ENCODE results near the gene SNX24. TPM values are rescaled to one million over a fixed set of nuclear protein-coding genes. Genes with fewer than 3 reads are reported as not detected.

Gene SNX24
- total RNA-seq, 1 experiment from 2014 or later = 10.8 TPM

DNA sequence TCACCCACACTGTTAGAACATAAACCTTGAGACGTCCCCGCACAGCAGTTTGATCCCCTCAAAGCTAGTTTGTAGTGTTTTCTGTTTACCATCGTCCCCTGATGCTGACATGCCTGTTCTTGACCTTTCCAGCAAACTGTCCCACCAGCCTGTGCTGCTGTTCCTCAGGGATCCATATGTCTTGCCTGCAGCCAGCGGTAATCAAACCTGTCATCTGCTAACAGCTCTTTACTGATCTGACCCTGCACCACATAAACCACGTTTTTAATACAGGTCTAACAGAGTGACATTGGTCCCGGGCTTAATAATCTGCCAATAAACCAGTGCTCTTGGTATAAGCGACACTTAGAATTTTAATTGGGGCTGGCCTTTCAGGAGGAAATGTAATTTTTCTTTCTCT lies 156.4 kb downstream of the SNX24 start:
- Histone ChIP-seq H3K4me1 (ENCODE audit: control insufficient read depth in 1 of 2, insufficient read depth in 2 of 2, low read length in 2 of 2) (no peaks in the 10 kb centered on the region), H3K9me2 (ENCODE audit: insufficient read depth) (no peaks in the 10 kb centered on the region), H3K79me2 (ENCODE audit: insufficient read depth, low read length) (no peaks in the 10 kb centered on the region), H3K4me3 (replicated peaks in 1 of 2; ENCODE audit: low read depth in 1 of 2, low read length in 2 of 2) (no peak overlapping the region), H2AFZ (ENCODE audit: low read depth, low read length, poor library complexity, severe bottlenecking) (no peak overlapping the region), H3K27me3 (ENCODE audit: insufficient read depth, low read length) (no peaks in the 10 kb centered on the region), H4K20me1 (ENCODE audit: insufficient read depth) (no peaks in the 10 kb centered on the region), H3K27ac (ENCODE audit: low read depth, low read length) (no peak overlapping the region), H3K36me3 (ENCODE audit: control insufficient read depth in 1 of 2, insufficient read depth in 2 of 2, low read length in 2 of 2) (no peaks in the 10 kb centered on the region), H3K9me3 (ENCODE audit: control insufficient read depth in 1 of 2, insufficient read depth in 1 of 2, low read depth in 1 of 2, low read length in 2 of 2) (no peaks in the 10 kb centered on the region), H3K4me2 (ENCODE audit: low read length) (no peak overlapping the region), H3K9ac (ENCODE audit: low read length) (no peak overlapping the region)
- POLR2A ChIA-PET = no interaction called here
- DNase-seq (ENCODE audit: low read depth, low spot score) (no peak), ATAC-seq (no peak)
- RAD21 ChIA-PET (ENCODE audit: low non-redundant PET in 1 of 2, low total read pairs in 2 of 2, uncharacterized antibody in 2 of 2, unreplicated experiment in 2 of 2) = no interaction called here
- CTCF ChIA-PET = no interaction called here
- BruUV-seq (replicated peaks) = no TSS peak
- intact Hi-C loops (cut with micrococcal nuclease) = loop anchor here (5.0 to 10.0 kb wide), 2 partner anchors 300 to 613 kb away; no protein-coding TSS in a partner anchor
- TF ChIP-seq SIN3A (IDR thresholded peaks at IDR 0.05; ENCODE audit: low read depth) = no peak
- no peak for TF ChIP-seq ELF1 (IDR thresholded peaks at IDR 0.05; ENCODE audit: borderline replicate concordance, low read depth)
- TF ChIP-seq, protein P1, sequence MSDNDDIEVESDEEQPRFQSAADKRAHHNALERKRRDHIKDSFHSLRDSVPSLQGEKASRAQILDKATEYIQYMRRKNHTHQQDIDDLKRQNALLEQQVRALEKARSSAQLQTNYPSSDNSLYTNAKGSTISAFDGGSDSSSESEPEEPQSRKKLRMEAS (IDR thresholded peaks at IDR 0.05) = no peak
- TF ChIP-seq, protein P2, sequence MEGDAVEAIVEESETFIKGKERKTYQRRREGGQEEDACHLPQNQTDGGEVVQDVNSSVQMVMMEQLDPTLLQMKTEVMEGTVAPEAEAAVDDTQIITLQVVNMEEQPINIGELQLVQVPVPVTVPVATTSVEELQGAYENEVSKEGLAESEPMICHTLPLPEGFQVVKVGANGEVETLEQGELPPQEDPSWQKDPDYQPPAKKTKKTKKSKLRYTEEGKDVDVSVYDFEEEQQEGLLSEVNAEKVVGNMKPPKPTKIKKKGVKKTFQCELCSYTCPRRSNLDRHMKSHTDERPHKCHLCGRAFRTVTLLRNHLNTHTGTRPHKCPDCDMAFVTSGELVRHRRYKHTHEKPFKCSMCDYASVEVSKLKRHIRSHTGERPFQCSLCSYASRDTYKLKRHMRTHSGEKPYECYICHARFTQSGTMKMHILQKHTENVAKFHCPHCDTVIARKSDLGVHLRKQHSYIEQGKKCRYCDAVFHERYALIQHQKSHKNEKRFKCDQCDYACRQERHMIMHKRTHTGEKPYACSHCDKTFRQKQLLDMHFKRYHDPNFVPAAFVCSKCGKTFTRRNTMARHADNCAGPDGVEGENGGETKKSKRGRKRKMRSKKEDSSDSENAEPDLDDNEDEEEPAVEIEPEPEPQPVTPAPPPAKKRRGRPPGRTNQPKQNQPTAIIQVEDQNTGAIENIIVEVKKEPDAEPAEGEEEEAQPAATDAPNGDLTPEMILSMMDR (IDR thresholded peaks at IDR 0.05 in 2 of 3, conservative IDR thresholded peaks at IDR 0.05 in 1 of 3; ENCODE audit: borderline replicate concordance in 1 of 3, insufficient read depth in 1 of 3, low read depth in 2 of 3, low read length in 2 of 3) = no peak
- TF ChIP-seq JUND (IDR thresholded peaks at IDR 0.05) = no peak
- TF ChIP-seq ZFX (IDR thresholded peaks at IDR 0.05) = no peak

DNA sequence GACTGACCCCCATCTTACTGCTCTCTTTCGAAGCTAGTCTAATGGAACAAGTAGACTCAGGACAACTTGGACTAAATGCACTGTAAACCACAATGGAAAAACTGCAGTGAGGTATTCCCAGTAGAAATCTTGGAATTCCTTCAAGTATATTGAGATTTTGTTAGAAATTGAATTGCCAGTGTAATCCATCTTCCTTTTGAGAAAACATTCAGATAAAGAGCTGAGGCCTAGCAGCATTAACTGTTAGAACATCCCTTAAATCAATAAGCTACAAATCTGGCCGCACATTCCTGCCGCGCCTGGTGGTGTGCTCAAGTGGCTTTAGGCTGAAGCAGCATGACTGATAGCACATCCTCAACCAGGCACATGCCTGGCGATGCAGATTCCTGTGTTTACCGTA lies 161.8 kb downstream of the SNX24 start:
- intact Hi-C loops (cut with micrococcal nuclease) = loop anchor here (10.0 kb wide), 1 partner anchor 608 kb away; no protein-coding TSS in a partner anchor
- Histone ChIP-seq H2AFZ (ENCODE audit: low read depth, low read length, poor library complexity, severe bottlenecking) (no peak overlapping the region), H3K27me3 (ENCODE audit: insufficient read depth, low read length) (no peaks in the 10 kb centered on the region), H3K79me2 (ENCODE audit: insufficient read depth, low read length) (no peaks in the 10 kb centered on the region), H3K9me2 (ENCODE audit: insufficient read depth) (no peaks in the 10 kb centered on the region), H3K9me3 (ENCODE audit: control insufficient read depth in 1 of 2, insufficient read depth in 1 of 2, low read depth in 1 of 2, low read length in 2 of 2) (no peaks in the 10 kb centered on the region), H4K20me1 (ENCODE audit: insufficient read depth) (no peaks in the 10 kb centered on the region), H3K4me1 (ENCODE audit: control insufficient read depth in 1 of 2, insufficient read depth in 2 of 2, low read length in 2 of 2) (no peaks in the 10 kb centered on the region), H3K4me3 (replicated peaks in 1 of 2; ENCODE audit: low read depth in 1 of 2, low read length in 2 of 2) (no peak overlapping the region), H3K9ac (ENCODE audit: low read length) (no peak overlapping the region), H3K4me2 (ENCODE audit: low read length) (no peak overlapping the region), H3K27ac (ENCODE audit: low read depth, low read length) (no peak overlapping the region), H3K36me3 (ENCODE audit: control insufficient read depth in 1 of 2, insufficient read depth in 2 of 2, low read length in 2 of 2) (no peaks in the 10 kb centered on the region)
- POLR2A ChIA-PET = no interaction called here
- no peak for DNase-seq (ENCODE audit: low read depth, low spot score)
- no peak for ATAC-seq
- no TSS peak for BruUV-seq (replicated peaks)
- CTCF ChIA-PET = no interaction called here
- RAD21 ChIA-PET (ENCODE audit: low non-redundant PET in 1 of 2, low total read pairs in 2 of 2, uncharacterized antibody in 2 of 2, unreplicated experiment in 2 of 2) = no interaction called here
- TF ChIP-seq POLR2A (IDR thresholded peaks at IDR 0.05; ENCODE audit: borderline replicate concordance, extremely low read depth, insufficient read depth, insufficient read length) (no peak), ZNF274 (IDR thresholded peaks at IDR 0.05; ENCODE audit: low read depth, low read length) (no peak), CEBPB (IDR thresholded peaks at IDR 0.05; ENCODE audit: low read depth) (no peak)
- TF ChIP-seq, protein P2 (IDR thresholded peaks at IDR 0.05 in 2 of 3, conservative IDR thresholded peaks at IDR 0.05 in 1 of 3; ENCODE audit: borderline replicate concordance in 1 of 3, insufficient read depth in 1 of 3, low read depth in 2 of 3, low read length in 2 of 3) = no peak
- TF ChIP-seq, protein P3, sequence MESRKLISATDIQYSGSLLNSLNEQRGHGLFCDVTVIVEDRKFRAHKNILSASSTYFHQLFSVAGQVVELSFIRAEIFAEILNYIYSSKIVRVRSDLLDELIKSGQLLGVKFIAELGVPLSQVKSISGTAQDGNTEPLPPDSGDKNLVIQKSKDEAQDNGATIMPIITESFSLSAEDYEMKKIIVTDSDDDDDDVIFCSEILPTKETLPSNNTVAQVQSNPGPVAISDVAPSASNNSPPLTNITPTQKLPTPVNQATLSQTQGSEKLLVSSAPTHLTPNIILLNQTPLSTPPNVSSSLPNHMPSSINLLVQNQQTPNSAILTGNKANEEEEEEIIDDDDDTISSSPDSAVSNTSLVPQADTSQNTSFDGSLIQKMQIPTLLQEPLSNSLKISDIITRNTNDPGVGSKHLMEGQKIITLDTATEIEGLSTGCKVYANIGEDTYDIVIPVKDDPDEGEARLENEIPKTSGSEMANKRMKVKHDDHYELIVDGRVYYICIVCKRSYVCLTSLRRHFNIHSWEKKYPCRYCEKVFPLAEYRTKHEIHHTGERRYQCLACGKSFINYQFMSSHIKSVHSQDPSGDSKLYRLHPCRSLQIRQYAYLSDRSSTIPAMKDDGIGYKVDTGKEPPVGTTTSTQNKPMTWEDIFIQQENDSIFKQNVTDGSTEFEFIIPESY (IDR thresholded peaks at IDR 0.05; ENCODE audit: extremely low read depth, insufficient replicate concordance, low read length) = no peak
